ENCODE data around the gene SMG5.

SMG5 gene

GRCh38 chr1:156244712-156245111 is 37.9 kb downstream of the SMG5 start:
- H3K27me3 Mint-ChIP-seq = no peaks in the 10 kb centered on the region

DNA sequence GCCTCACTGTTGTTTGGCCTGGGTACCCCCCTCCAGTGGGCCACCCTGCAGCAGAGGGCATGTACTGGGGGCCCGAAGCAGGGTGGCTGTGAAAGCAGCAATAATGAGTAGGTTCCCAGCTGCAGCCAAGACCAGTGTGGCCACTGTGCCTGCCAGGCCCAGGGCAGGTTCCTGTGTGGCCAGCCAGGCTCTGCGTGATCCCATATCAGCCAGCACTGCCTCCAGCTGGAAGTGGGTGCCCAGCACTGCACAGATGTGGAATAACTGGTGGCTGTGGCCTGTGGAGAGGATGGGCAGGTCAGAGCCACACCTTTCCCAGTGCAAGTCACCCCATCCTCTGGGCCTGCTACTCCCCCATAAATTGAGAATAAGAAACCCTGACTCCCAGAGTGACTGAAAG is 38.5 kb downstream of the SMG5 start:
- Mint-ChIP-seq H3K4me3 (no peak overlapping the region), H3K9me3 (no peaks in the 10 kb centered on the region)

More at GRCh38 chr1:156244712-156245111, 37.9 kb downstream of the SMG5 start:
- Mint-ChIP-seq H3K4me3 (peak overlapping the region; percentile 63), H3K9me3 (no peaks in the 10 kb centered on the region), H3K4me1 (ENCODE audit: low read depth) (peaks cover 22% of the 10 kb centered on the region), H3K36me3 (ENCODE audit: low read depth) (peaks cover 43% of the 10 kb centered on the region), H3K27ac (peak overlapping the region; percentile 86)
- no peak for DNase-seq

DNA sequence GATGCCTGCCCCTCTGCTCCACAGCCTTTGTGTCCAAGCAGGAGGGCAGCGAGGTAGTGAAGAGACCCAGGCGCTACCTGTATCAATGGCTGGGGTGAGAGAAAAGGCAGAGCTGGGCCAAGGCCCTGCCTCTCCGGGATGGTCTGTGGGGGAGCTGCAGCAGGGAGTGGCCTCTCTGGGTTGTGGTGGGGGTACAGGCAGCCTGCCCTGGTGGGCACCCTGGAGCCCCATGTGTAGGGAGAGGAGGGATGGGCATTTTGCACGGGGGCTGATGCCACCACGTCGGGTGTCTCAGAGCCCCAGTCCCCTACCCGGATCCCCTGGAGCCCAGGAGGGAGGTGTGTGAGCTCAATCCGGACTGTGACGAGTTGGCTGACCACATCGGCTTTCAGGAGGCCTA is 39.9 kb downstream of the SMG5 start:
- peaks cover 51% of the 10 kb centered on the region for H3K36me3 Mint-ChIP-seq (ENCODE audit: low read depth)
- peaks cover 29% of the 10 kb centered on the region for H3K4me1 Mint-ChIP-seq (ENCODE audit: low read depth)
- no peak overlapping the region for H3K4me3 Mint-ChIP-seq
- no peaks in the 10 kb centered on the region for H3K9me3 Mint-ChIP-seq
- H3K27ac Mint-ChIP-seq = peak overlapping the region; percentile 63
- no peaks in the 10 kb centered on the region for H3K27me3 Mint-ChIP-seq
- DNase-seq = no peak

More for the DNA sequence above, 38.5 kb downstream of the SMG5 start:
- DNase-seq = no peak
- peaks cover 22% of the 10 kb centered on the region for H3K4me1 Mint-ChIP-seq (ENCODE audit: low read depth)
- no peaks in the 10 kb centered on the region for H3K27me3 Mint-ChIP-seq
- H3K36me3 Mint-ChIP-seq (ENCODE audit: low read depth) = peaks cover 43% of the 10 kb centered on the region
- H3K27ac Mint-ChIP-seq = peak overlapping the region; percentile 65

- H3K36me3 Mint-ChIP-seq (ENCODE audit: low read depth) = peaks cover 56% of the 10 kb centered on the region
- DNase-seq = no peak
- peaks cover 30% of the 10 kb centered on the region for H3K4me1 Mint-ChIP-seq (ENCODE audit: low read depth)
- H3K9me3 Mint-ChIP-seq = no peaks in the 10 kb centered on the region
- peak within 1 kb of the TSS; percentile 63 for H3K27ac Mint-ChIP-seq
- no peaks in the 10 kb centered on the region for H3K27me3 Mint-ChIP-seq
- no peak within 1 kb of the TSS for H3K4me3 Mint-ChIP-seq
Observed at GRCh38 chr1:156241926-156242325, 40.7 kb downstream of the SMG5 start, which contains the start of gene BGLAP. BGLAP (plus strand) TSS chr1:156242184; CDS start chr1:156242232, 48 bp downstream.

GRCh38 chr1:156241311-156241811 is 41.3 kb downstream of the SMG5 start:
- Mint-ChIP-seq H3K36me3 (ENCODE audit: low read depth) (peaks cover 62% of the 10 kb centered on the region), H3K4me1 (ENCODE audit: low read depth) (peaks cover 28% of the 10 kb centered on the region), H3K27ac (no peak overlapping the region), H3K9me3 (no peaks in the 10 kb centered on the region), H3K4me3 (no peak overlapping the region), H3K27me3 (no peaks in the 10 kb centered on the region)
- no peak for DNase-seq

- Mint-ChIP-seq H3K9me3 (no peaks in the 10 kb centered on the region), H3K27ac (no peak overlapping the region), H3K27me3 (no peaks in the 10 kb centered on the region), H3K36me3 (ENCODE audit: low read depth) (peaks cover 88% of the 10 kb centered on the region), H3K4me1 (ENCODE audit: low read depth) (peaks cover 10% of the 10 kb centered on the region), H3K4me3 (no peak overlapping the region)
- DNase-seq = no peak
Observed at GRCh38 chr1:156238248-156238647, 44.4 kb downstream of the SMG5 start.

DNA sequence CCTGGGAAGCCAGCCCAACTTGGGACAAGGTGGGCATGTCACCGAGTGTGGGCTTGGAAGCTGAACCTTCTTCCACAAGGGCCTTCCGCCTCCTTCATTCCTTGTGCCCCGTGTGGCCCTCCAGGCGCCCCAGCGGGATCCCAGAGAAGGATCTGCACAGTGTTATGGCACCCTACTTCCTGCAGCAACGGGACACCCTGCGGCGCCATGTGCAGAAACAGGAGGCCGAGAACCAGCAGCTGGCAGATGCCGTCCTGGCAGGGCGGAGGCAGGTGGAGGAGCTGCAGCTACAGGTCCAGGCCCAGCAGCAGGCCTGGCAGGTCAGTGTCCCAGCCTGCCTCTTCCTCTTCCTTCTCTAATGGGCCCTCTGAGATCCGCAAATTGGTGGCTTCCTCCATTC is 46.5 kb downstream of the SMG5 start:
- Mint-ChIP-seq H3K4me1 (ENCODE audit: low read depth) (peaks cover 15% of the 10 kb centered on the region), H3K27me3 (no peaks in the 10 kb centered on the region), H3K9me3 (no peaks in the 10 kb centered on the region), H3K27ac (no peak overlapping the region), H3K36me3 (ENCODE audit: low read depth) (peaks cover 88% of the 10 kb centered on the region), H3K4me3 (no peak overlapping the region)
- no peak for DNase-seq

DNA sequence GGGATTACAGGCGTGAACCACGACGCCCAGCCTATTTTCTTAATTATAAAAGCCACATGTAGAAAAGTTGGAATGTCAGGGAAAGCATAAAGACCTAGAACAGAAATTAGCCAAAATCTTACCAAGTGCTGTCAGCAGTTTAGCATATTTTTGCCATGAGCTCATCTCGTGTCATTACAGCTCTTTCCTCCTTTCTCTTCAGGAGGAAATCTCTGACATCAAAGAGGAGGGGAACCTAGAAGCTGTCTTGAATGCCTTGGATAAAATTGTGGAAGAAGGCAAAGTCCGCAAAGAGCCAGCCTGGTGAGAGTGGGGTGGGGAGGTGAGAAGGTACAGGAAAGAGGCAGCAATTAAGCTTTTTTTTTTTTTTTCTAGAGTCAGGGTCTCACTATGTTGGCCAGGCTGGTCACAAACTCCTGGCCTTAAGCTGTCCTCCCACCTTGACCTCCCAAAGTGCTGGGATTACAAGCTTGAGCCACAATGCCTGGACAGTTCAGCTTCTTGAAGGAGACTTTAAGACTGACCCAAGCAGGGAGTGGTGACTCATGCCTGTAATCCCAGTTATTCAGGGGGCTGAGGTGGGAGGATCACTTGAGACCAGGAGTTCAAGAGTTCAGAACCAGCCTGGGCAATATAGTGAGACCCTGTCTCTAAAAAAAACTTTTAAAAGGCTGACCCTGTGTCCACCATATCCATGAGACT is 49.0 kb downstream of the SMG5 start:
- no peaks in the 10 kb centered on the region for H3K9me3 Mint-ChIP-seq
- no peak overlapping the region for H3K4me3 Mint-ChIP-seq
- DNase-seq = no peak
- H3K27ac Mint-ChIP-seq = peak overlapping the region; percentile 72
- H3K27me3 Mint-ChIP-seq = no peaks in the 10 kb centered on the region
- H3K4me1 Mint-ChIP-seq (ENCODE audit: low read depth) = peaks cover 18% of the 10 kb centered on the region
- peaks cover 87% of the 10 kb centered on the region for H3K36me3 Mint-ChIP-seq (ENCODE audit: low read depth)

DNA sequence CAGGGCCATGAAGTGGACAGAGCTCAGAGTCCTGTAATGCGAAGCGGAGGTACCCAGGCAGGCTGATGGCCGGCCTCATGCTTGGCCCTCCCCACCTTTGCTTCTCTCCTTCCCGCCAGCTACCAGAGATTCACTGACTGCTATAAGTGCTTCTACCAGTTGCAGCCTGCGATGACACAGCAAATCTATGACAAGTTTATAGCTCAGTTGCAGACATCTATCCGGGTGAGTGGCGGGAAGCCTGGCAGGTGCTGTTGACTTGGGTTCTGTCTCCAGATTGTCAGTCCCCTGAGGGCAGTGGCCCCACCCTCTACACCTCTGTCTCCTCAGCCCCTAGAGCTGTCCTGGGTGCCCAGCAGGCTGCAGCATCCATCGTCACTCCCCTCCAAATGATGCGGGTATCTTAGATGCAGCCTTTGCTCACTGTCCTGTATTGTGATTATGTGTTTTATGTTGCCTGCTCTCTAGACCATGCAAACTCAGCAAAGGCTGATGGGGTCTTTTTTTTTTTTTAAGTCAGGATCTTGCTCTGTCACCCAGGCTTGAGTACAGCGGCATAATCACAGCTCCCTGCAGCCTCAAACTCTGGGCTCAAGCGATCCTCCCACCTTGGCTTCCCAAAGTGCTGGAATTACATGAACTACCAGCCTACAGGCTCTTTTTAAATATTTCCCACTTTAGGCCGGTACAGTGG is 50.3 kb downstream of the SMG5 start:
- DNase-seq = no peak
- peaks cover 83% of the 10 kb centered on the region for H3K36me3 Mint-ChIP-seq (ENCODE audit: low read depth)
- H3K27me3 Mint-ChIP-seq = no peaks in the 10 kb centered on the region
- no peaks in the 10 kb centered on the region for H3K9me3 Mint-ChIP-seq
- no peak overlapping the region for H3K4me3 Mint-ChIP-seq
- peak overlapping the region; percentile 40 for H3K27ac Mint-ChIP-seq
- H3K4me1 Mint-ChIP-seq (ENCODE audit: low read depth) = peaks cover 15% of the 10 kb centered on the region

DNA sequence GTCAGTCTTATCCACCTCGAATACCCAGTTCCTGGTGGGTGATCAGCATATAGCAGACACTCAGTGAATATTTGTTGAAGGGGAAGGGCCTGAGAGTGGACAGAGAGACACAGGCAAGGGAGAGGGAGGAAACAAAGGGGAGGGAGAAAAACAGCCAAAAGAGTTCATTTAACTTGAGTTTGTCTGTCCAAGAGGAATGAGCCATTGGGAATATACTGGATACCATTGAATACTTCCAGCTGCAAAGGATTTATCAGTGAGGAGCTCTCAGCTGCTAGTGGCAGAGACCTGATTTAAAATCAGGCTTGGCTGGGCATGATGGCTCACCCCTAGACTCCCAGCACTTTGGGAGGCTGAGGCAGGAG is 52.2 kb downstream of the SMG5 start:
- no peak for DNase-seq
- no peak overlapping the region for H3K27ac Mint-ChIP-seq
- H3K4me1 Mint-ChIP-seq (ENCODE audit: low read depth) = peaks cover 26% of the 10 kb centered on the region
- H3K4me3 Mint-ChIP-seq = no peak overlapping the region
- H3K27me3 Mint-ChIP-seq = no peaks in the 10 kb centered on the region
- H3K36me3 Mint-ChIP-seq (ENCODE audit: low read depth) = peaks cover 78% of the 10 kb centered on the region
- H3K9me3 Mint-ChIP-seq = no peaks in the 10 kb centered on the region

- Mint-ChIP-seq H3K4me3 (no peak overlapping the region), H3K36me3 (ENCODE audit: low read depth) (peaks cover 76% of the 10 kb centered on the region), H3K4me1 (ENCODE audit: low read depth) (peaks cover 30% of the 10 kb centered on the region)
Observed at GRCh38 chr1:156229809-156230472, 52.7 kb downstream of the SMG5 start.

GRCh38 chr1:156228501-156228900 is 54.1 kb downstream of the SMG5 start:
- Mint-ChIP-seq H3K4me1 (ENCODE audit: low read depth) (peaks cover 42% of the 10 kb centered on the region), H3K27ac (peak overlapping the region; percentile 86), H3K9me3 (no peaks in the 10 kb centered on the region), H3K4me3 (no peak overlapping the region), H3K36me3 (ENCODE audit: low read depth) (peaks cover 72% of the 10 kb centered on the region), H3K27me3 (no peaks in the 10 kb centered on the region)
- no peak for DNase-seq

More at GRCh38 chr1:156229809-156230472, 52.7 kb downstream of the SMG5 start:
- no peak overlapping the region for H3K27ac Mint-ChIP-seq
- no peak for DNase-seq
- H3K9me3 Mint-ChIP-seq = no peaks in the 10 kb centered on the region
- H3K27me3 Mint-ChIP-seq = no peaks in the 10 kb centered on the region

- Mint-ChIP-seq H3K27ac (peak overlapping the region; percentile 93), H3K4me3 (no peak overlapping the region), H3K36me3 (ENCODE audit: low read depth) (peaks cover 76% of the 10 kb centered on the region), H3K4me1 (ENCODE audit: low read depth) (peaks cover 55% of the 10 kb centered on the region), H3K27me3 (no peaks in the 10 kb centered on the region), H3K9me3 (no peaks in the 10 kb centered on the region)
- no peak for DNase-seq
Observed at GRCh38 chr1:156226782-156227181, 55.8 kb downstream of the SMG5 start.

GRCh38 chr1:156226116-156226538 is 56.5 kb downstream of the SMG5 start:
- peak overlapping the region; percentile 95 for H3K27ac Mint-ChIP-seq
- H3K9me3 Mint-ChIP-seq = no peaks in the 10 kb centered on the region
- peaks cover 80% of the 10 kb centered on the region for H3K36me3 Mint-ChIP-seq (ENCODE audit: low read depth)
- H3K27me3 Mint-ChIP-seq = no peaks in the 10 kb centered on the region
- H3K4me3 Mint-ChIP-seq = peak overlapping the region; percentile 16
- DNase-seq = peak; percentile 49
- H3K4me1 Mint-ChIP-seq (ENCODE audit: low read depth) = peaks cover 60% of the 10 kb centered on the region

DNA sequence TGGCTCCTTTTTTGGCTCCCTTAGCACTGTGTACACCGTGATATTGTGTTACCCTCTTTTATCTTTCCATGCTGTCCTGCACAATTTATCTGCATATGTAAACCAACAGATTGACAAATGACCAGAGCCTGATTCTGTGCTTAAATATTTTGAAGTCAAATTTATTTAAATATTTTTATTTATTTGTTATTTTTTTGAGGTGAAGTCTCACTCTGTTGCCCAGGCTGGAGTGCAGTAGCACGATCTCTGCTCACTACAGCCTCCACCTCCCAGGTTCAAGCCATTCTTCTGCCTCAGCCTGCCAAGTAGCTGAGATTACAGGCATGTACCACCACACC is 57.0 kb downstream of the SMG5 start:
- peak overlapping the region; percentile 37 for H3K4me3 Mint-ChIP-seq
- H3K27me3 Mint-ChIP-seq = no peaks in the 10 kb centered on the region
- no peak for DNase-seq
- H3K36me3 Mint-ChIP-seq (ENCODE audit: low read depth) = peaks cover 83% of the 10 kb centered on the region
- H3K9me3 Mint-ChIP-seq = no peaks in the 10 kb centered on the region
- peaks cover 63% of the 10 kb centered on the region for H3K4me1 Mint-ChIP-seq (ENCODE audit: low read depth)
- peak overlapping the region; percentile 95 for H3K27ac Mint-ChIP-seq

All from activated T-cell treated with anti-CD3 and anti-CD28 coated beads, Interleukin-2, amount 50 U/mL, for 24 hours (primary cell).